Trophoblast cell (in vitro differentiated cells and primary cell): Measurements from ENCODE around the gene CSPG4. TPM values are rescaled to one million over a fixed set of nuclear protein-coding genes. Genes with fewer than 3 reads are reported as not detected.
"Not testable (repeated sequence)": the region's sequence is repeated elsewhere in the genome, so short reads cannot be mapped to it uniquely, and the experiment has no call there.

Experiments
- DNase-seq, 2 donors: peaks; one replicate each; pipeline ENCODE4 v3.0.0-alpha.2; 2016
- H2AFZ ChIP-seq: 2 replicates; pipeline ENCODE4 v1.6.1; 2013; ENCODE audit warnings: low read length, moderate library complexity, mild to moderate bottlenecking; ENCODE audit not compliant: insufficient read depth, poor library complexity
- H2AK5ac ChIP-seq: 2 replicates; pipeline ENCODE4 v1.6.1; 2013; ENCODE audit warnings: mild to moderate bottlenecking, low read length
- H2BK120ac ChIP-seq: 2 replicates; pipeline ENCODE4 v1.6.1; 2013; ENCODE audit warnings: low read length, mild to moderate bottlenecking, moderate library complexity; ENCODE audit not compliant: insufficient read depth, poor library complexity
- H2BK12ac ChIP-seq: 2 replicates; pipeline ENCODE4 v1.6.1; 2013; ENCODE audit warnings: mild to moderate bottlenecking, low read length, moderate library complexity
- H2BK5ac ChIP-seq: 2 replicates; pipeline ENCODE4 v1.6.1; 2013; ENCODE audit warnings: low read length, low read depth, moderate library complexity, mild to moderate bottlenecking; ENCODE audit not compliant: poor library complexity
- H3K14ac ChIP-seq: 2 replicates; pipeline ENCODE4 v1.6.1; 2013; ENCODE audit warnings: mild to moderate bottlenecking, low read length
- H3K18ac ChIP-seq: 2 replicates; pipeline ENCODE4 v1.6.1; 2013; ENCODE audit warnings: mild to moderate bottlenecking, low read length
- H3K23ac ChIP-seq: 2 replicates; pipeline ENCODE4 v1.6.1; 2013; ENCODE audit warnings: low read length
- H3K27ac ChIP-seq: 2 replicates; pipeline ENCODE4 v1.5.1; 2013; ENCODE audit warnings: low read depth, mild to moderate bottlenecking, inconsistent platforms, low read length, moderate library complexity
- H3K27me3 ChIP-seq: 2 replicates; pipeline ENCODE4 v1.6.1; 2013; ENCODE audit warnings: inconsistent platforms, mild to moderate bottlenecking, low read length, moderate library complexity; ENCODE audit not compliant: insufficient read depth
- H3K36me3 ChIP-seq, 2 experiments: 1 replicate in 1 of 2; 2 replicates in 1 of 2; pipeline ENCODE4 v1.6.1; 2013; ENCODE audit warnings: low read length in 2 of 2, mild to moderate bottlenecking in 2 of 2, moderate library complexity in 1 of 2; ENCODE audit not compliant: insufficient read depth in 2 of 2, control insufficient read depth in 1 of 2
- H3K4ac ChIP-seq: 2 replicates; pipeline ENCODE4 v1.6.1; 2013; ENCODE audit warnings: low read depth, mild to moderate bottlenecking, low read length, moderate library complexity
- H3K4me1 ChIP-seq, 2 experiments: 1 replicate in 1 of 2; 2 replicates in 1 of 2; pipeline ENCODE4 v1.6.1; 2013; ENCODE audit warnings: low read length in 2 of 2, mild to moderate bottlenecking in 2 of 2, moderate library complexity in 1 of 2; ENCODE audit not compliant: insufficient read depth in 2 of 2, control insufficient read depth in 1 of 2
- H3K4me2 ChIP-seq: 2 replicates; pipeline ENCODE4 v1.6.1; 2013; ENCODE audit warnings: inconsistent platforms, mild to moderate bottlenecking, low read length, moderate library complexity
- H3K4me3 ChIP-seq: 2 replicates; pipeline ENCODE4 v1.5.1; 2013; ENCODE audit warnings: mild to moderate bottlenecking, low read depth, low read length, inconsistent platforms
- H3K79me1 ChIP-seq: one replicate; pipeline ENCODE4 v1.6.1; 2013; ENCODE audit warnings: low read length
- H3K79me2 ChIP-seq: 2 replicates; pipeline ENCODE4 v1.6.1; 2013; ENCODE audit warnings: low read length, mild to moderate bottlenecking; ENCODE audit not compliant: control insufficient read depth, insufficient read depth, poor library complexity
- H3K9ac ChIP-seq: 2 replicates; pipeline ENCODE4 v1.6.1; 2013; ENCODE audit warnings: mild to moderate bottlenecking, low read length
- H3K9me3 ChIP-seq: 2 replicates; pipeline ENCODE4 v1.6.1; 2013; ENCODE audit warnings: low read depth, mild to moderate bottlenecking, control low read depth, inconsistent platforms, low read length; ENCODE audit not compliant: insufficient read depth
- H4K12ac ChIP-seq: 2 replicates; pipeline ENCODE4 v1.6.1; 2013; ENCODE audit warnings: low read depth, mild to moderate bottlenecking, low read length, moderate library complexity
- H4K8ac ChIP-seq: 2 replicates; pipeline ENCODE4 v1.6.1; 2013; ENCODE audit warnings: low read depth, mild to moderate bottlenecking, low read length, moderate library complexity
- H4K91ac ChIP-seq: one replicate; pipeline ENCODE4 v1.6.1; 2013; ENCODE audit warnings: low read depth, mild to moderate bottlenecking, low read length, moderate library complexity
- WGBS: extraction: QIAGEN DNeasy Blood & Tissue Kit; methylation state at CpG from one replicate; pipeline ENCODE4 v1.1.7; 2013; ENCODE audit warnings: missing lambda C conversion rate; ENCODE audit not compliant: insufficient read length, insufficient coverage; ENCODE audit errors: extremely low coverage; 5-methylcytosine and 5-hydroxymethylcytosine counted together
- polyA plus RNA-seq: library from polyadenylated mRNA; stranded (reverse); fragments of 200-250 nt; gene quantifications from 2 replicates; pipeline ENCODE4 v1.2.3, GENCODE V29; 2013

Gene CSPG4, protein sequence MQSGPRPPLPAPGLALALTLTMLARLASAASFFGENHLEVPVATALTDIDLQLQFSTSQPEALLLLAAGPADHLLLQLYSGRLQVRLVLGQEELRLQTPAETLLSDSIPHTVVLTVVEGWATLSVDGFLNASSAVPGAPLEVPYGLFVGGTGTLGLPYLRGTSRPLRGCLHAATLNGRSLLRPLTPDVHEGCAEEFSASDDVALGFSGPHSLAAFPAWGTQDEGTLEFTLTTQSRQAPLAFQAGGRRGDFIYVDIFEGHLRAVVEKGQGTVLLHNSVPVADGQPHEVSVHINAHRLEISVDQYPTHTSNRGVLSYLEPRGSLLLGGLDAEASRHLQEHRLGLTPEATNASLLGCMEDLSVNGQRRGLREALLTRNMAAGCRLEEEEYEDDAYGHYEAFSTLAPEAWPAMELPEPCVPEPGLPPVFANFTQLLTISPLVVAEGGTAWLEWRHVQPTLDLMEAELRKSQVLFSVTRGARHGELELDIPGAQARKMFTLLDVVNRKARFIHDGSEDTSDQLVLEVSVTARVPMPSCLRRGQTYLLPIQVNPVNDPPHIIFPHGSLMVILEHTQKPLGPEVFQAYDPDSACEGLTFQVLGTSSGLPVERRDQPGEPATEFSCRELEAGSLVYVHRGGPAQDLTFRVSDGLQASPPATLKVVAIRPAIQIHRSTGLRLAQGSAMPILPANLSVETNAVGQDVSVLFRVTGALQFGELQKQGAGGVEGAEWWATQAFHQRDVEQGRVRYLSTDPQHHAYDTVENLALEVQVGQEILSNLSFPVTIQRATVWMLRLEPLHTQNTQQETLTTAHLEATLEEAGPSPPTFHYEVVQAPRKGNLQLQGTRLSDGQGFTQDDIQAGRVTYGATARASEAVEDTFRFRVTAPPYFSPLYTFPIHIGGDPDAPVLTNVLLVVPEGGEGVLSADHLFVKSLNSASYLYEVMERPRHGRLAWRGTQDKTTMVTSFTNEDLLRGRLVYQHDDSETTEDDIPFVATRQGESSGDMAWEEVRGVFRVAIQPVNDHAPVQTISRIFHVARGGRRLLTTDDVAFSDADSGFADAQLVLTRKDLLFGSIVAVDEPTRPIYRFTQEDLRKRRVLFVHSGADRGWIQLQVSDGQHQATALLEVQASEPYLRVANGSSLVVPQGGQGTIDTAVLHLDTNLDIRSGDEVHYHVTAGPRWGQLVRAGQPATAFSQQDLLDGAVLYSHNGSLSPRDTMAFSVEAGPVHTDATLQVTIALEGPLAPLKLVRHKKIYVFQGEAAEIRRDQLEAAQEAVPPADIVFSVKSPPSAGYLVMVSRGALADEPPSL (N-terminal part only)
- polyA plus RNA-seq = 1.1 and 1.3 TPM in 2 replicates

GRCh38 chr15:75712668-75713337, at the start of gene CSPG4:
CSPG4 (minus strand) TSS chr15:75712848; CDS start chr15:75712755, 93 bp downstream.
- peak within 1 kb of the TSS; percentile 40 for H3K18ac ChIP-seq
- peak within 1 kb of the TSS; percentile 70 for H3K4me2 ChIP-seq
- peak within 1 kb of the TSS; percentile 16 for H2BK12ac ChIP-seq
- peak within 1 kb of the TSS; percentile 35 for H2AFZ ChIP-seq
- H3K23ac ChIP-seq = no peak within 1 kb of the TSS
- no peak within 1 kb of the TSS for H3K4ac ChIP-seq
- peak in 1 of 2 donors; percentile 34 for DNase-seq
- H4K8ac ChIP-seq = peak within 1 kb of the TSS; percentile 66
- peak within 1 kb of the TSS; percentile 57 for H3K14ac ChIP-seq
- no peak within 1 kb of the TSS for H4K12ac ChIP-seq
- peak within 1 kb of the TSS; percentile 7 for H4K91ac ChIP-seq
- H3K9me3 ChIP-seq = no peaks in the 10 kb centered on the region
- no peak within 1 kb of the TSS for H3K27ac ChIP-seq
- peak within 1 kb of the TSS; percentile 40 for H2AK5ac ChIP-seq
- H3K9ac ChIP-seq = no peak within 1 kb of the TSS
- peaks cover 4% of the 10 kb centered on the region for H3K79me1 ChIP-seq
- no peaks in the 10 kb centered on the region for H3K79me2 ChIP-seq
- no CpG with 5 or more reads among the region's 36 CpGs for WGBS
- H3K36me3 ChIP-seq = no peaks in the 10 kb centered on the region
- H3K27me3 ChIP-seq = no peaks in the 10 kb centered on the region
- H3K4me1 ChIP-seq = peaks cover 10 to 14% of the 10 kb centered on the region in 2 experiments
- peak within 1 kb of the TSS; percentile 42 for H3K4me3 ChIP-seq
- H2BK120ac ChIP-seq = peak within 1 kb of the TSS; percentile 49
- no peak within 1 kb of the TSS for H2BK5ac ChIP-seq

- H3K79me2 ChIP-seq, H3K4me3 ChIP-seq, H3K27me3 ChIP-seq, H3K23ac ChIP-seq, H4K8ac ChIP-seq, H3K18ac ChIP-seq, H4K91ac ChIP-seq, H2AFZ ChIP-seq, H2AK5ac ChIP-seq, H3K4ac ChIP-seq, DNase-seq, H4K12ac ChIP-seq, H3K27ac ChIP-seq, H2BK5ac ChIP-seq, H3K4me1 ChIP-seq, H2BK120ac ChIP-seq, H3K79me1 ChIP-seq, H3K14ac ChIP-seq, H2BK12ac ChIP-seq, H3K9ac ChIP-seq, H3K36me3 ChIP-seq, H3K4me2 ChIP-seq, H3K9me3 ChIP-seq: not testable (repeated sequence)
- no CpG with 5 or more reads among the region's 4 CpGs for WGBS
Observed at GRCh38 chr15:75762357-75762718, 49.7 kb upstream of the CSPG4 start.

- Histone ChIP-seq H3K9me3 (no peaks in the 10 kb centered on the region), H3K4me3 (no peak overlapping the region), H2AFZ (no peak overlapping the region), H3K4ac (no peak overlapping the region), H4K91ac (no peak overlapping the region), H3K79me2 (no peaks in the 10 kb centered on the region), H2AK5ac (peak overlapping the region; percentile 30), H3K9ac (no peak overlapping the region), H3K27me3 (no peaks in the 10 kb centered on the region), H3K4me1 (peaks cover 0 to 3% of the 10 kb centered on the region in 2 experiments), H3K27ac (no peak overlapping the region), H3K79me1 (peaks cover 2% of the 10 kb centered on the region), H2BK120ac (no peak overlapping the region), H2BK5ac (no peak overlapping the region), H3K18ac (no peak overlapping the region), H3K14ac (no peak overlapping the region), H4K12ac (no peak overlapping the region), H3K4me2 (no peak overlapping the region), H4K8ac (no peak overlapping the region), H2BK12ac (no peak overlapping the region), H3K23ac (no peak overlapping the region), H3K36me3 (no peaks in the 10 kb centered on the region)
- no CpG with 5 or more reads among the region's 10 CpGs for WGBS
- no peak for DNase-seq
Observed at GRCh38 chr15:75761446-75762356, 49.1 kb upstream of the CSPG4 start.
